ENCODE data around the gene TOR4A.
"Not testable (repeated sequence)": the region's sequence is repeated elsewhere in the genome, so short reads cannot be mapped to it uniquely, and the experiment has no call there.

The TOR4A gene

GRCh38 chr9:137253717-137254623 is 23.6 kb upstream of the TOR4A start:
- DNase-seq (ENCODE audit: low read depth): no peak

GRCh38 chr9:137254624-137255447 is 22.7 kb upstream of the TOR4A start, which contains the start of gene NELFB:
TSS of gene NELFB (plus strand) at chr9:137255327.
- peak; percentile 98 for DNase-seq (ENCODE audit: low read depth)

DNA sequence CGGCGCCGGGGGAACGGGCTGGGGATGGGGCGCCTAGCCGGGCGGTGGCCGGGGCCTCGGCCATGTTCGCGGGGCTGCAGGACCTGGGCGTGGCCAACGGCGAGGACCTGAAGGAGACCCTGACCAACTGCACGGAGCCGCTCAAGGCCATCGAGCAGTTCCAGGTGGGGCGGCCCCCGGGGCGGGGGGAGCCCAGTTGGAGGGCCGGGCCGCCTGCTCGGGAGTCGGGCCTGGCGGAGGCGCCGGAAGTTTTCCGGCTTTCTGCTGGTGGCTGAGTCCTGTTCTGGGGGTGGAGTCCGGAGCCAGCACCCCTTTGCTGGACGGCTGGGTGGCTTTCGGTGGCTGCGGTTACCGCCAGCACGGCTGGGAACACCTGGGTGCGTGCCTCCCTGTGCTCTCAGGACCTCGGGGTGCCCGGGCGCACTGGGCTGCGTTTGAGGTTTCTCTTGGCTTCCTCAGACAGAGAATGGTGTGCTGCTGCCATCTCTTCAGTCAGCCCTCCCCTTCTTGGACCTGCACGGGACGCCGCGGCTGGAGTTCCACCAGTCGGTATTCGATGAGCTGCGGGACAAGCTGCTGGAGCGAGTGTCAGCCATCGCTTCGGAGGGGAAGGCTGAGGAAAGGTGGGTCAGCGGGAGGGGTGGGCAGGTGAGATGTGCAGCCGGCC is 21.9 kb upstream of the TOR4A start:
- no peak for DNase-seq (ENCODE audit: low read depth)

- no peak for DNase-seq (ENCODE audit: low read depth)
These were observed 21.2 kb upstream of the TOR4A start for GRCh38 chr9:137256362-137256761.

DNA sequence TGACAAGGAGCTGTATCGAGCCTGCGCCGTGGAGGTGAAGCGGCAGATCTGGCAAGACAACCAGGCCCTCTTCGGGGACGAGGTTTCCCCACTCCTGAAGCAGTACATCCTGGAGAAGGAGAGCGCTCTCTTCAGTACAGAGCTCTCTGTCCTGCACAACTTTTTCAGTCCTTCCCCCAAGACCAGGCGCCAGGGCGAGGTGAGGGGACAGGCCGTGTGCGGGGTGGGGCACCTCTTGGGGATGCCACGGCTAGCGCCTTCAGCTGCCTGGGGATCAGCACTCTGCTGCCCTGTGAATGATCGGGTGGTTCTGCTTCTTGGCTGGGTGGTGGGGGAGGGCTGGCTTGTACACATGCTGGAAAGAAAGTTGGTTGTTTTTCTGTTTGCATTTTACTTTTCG is 20.7 kb upstream of the TOR4A start:
- DNase-seq (ENCODE audit: low read depth): no peak

GRCh38 chr9:137262173-137262908 is 15.2 kb upstream of the TOR4A start:
- DNase-seq (ENCODE audit: low read depth): not testable (repeated sequence)

DNA sequence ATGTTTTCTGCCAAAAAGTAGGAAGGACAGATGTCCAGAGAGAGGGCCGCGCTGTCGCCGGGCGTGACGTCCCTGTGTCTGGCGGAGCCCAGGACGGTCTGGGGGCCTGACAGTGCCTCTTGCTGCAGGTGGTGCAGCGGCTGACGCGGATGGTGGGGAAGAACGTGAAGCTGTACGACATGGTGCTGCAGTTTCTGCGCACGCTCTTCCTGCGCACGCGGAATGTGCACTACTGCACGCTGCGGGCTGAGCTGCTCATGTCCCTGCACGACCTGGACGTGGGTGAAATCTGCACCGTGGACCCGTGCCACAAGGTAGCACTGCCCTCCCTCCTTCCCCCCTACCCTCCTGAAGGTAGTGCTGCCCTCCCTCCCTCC is 14.6 kb upstream of the TOR4A start:
- no peak for DNase-seq (ENCODE audit: low read depth)

GRCh38 chr9:137263506-137263905 is 14.0 kb upstream of the TOR4A start:
- no peak for DNase-seq (ENCODE audit: low read depth)

- no peak for DNase-seq (ENCODE audit: low read depth)
These were observed 13.5 kb upstream of the TOR4A start for GRCh38 chr9:137264067-137264466.

DNA sequence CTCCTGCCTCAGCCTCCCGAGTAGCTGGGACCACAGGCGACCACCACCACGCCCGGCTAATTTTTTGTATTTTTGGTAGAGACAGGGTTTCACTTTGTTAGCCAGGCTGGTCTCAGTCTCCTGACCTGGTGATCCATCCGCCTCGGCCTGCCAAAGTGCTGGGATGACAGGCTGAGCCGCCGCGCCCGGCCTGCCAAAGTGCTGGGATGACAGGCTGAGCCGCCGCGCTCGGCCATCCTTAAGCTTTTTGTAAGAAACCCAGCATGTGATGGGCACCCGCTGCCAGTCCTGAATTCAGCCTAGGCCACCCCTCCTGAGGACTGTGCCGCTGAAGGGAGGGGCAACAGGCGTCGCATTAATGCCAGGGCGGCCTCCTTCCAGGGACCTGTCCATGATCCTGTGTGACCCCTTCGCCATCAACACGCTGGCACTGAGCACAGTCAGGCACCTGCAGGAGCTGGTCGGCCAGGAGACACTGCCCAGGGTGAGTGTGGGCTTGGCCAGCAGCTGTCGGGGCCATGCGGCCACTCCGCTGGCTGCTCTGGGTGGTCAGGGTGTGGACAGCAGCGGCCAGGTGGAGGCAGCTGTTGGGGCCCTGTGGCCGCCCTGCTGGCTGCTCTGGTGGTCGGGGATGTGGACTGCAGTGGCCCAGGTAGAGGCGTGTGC is 11.9 kb upstream of the TOR4A start:
- no peak for DNase-seq (ENCODE audit: low read depth)

DNA sequence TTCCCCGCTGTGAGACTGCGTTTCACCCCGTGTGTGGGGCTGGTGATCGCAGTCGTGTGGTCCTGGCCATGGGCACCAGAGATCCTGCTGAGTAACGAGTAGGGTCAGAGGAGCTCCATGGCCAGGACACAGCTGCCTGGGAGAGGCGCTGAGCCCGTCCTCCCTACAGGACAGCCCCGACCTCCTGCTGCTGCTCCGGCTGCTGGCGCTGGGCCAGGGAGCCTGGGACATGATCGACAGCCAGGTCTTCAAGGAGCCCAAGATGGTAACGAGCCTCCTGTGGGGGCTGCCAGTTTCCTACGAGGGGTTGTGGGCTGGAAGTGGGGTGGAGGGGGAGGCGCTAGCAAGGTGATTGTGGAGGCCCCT is 11.4 kb upstream of the TOR4A start:
- DNase-seq (ENCODE audit: low read depth): no peak

DNA sequence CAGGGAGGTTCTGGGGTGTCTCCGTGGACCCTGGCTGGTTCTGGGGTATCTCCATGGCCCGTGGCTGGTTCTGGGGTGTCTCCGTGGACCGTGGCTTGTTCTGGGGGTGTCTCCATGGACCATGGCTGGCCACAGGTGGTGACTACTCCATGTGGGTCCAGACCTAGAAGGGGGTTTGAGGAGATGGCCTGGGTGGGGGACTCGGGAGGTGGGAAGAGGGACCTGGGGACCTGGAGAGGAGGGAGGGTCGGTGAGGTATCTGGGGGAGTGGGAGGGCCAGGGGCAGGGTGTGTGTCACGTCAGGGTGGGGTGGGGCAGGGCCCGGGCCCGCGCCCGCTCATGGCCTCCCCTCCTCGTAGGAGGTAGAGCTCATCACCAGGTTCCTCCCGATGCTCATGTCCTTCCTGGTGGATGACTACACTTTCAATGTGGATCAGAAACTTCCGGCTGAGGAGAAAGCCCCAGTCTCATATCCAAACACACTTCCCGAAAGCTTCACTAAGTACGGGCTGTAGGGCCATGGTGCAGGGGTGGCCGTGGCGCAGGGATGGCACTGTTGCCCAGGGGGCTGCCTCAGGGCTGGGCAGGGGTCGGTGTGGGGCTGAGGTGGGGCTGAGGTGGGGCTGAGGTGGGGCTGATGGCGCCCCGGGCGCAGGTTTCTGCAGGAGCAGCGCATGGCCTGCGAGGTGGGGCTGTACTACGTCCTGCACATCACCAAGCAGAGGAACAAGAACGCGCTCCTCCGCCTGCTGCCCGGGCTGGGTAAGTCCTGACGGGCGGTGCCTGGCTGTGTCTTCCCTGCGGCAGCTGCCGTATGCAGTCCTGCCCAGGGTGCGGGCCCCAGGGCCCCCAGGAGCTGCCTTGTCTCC is 10.7 kb upstream of the TOR4A start:
- DNase-seq (ENCODE audit: low read depth): no peak

DNA sequence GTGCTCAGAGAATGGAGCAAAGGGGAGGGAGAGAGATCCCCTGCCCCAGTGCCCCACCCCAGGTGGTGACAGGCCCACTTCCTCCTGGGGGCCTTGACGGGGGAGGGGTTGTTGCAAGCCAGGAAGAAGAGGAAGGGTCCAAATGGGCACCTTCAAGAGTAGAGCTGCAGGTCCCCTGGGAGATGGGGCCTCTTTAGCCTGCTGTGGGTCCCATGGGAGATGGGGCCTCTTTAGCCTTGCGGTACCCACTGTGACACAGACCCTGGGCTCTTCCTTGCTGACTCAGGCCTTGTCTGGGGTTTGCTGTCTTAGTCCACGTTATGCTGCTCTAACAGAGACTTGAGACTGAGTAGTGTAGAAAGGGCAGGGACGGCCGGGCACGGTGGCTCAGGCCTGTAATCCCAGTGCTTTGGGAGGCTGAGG is 9.6 kb upstream of the TOR4A start:
- DNase-seq (ENCODE audit: low read depth): no peak

DNA sequence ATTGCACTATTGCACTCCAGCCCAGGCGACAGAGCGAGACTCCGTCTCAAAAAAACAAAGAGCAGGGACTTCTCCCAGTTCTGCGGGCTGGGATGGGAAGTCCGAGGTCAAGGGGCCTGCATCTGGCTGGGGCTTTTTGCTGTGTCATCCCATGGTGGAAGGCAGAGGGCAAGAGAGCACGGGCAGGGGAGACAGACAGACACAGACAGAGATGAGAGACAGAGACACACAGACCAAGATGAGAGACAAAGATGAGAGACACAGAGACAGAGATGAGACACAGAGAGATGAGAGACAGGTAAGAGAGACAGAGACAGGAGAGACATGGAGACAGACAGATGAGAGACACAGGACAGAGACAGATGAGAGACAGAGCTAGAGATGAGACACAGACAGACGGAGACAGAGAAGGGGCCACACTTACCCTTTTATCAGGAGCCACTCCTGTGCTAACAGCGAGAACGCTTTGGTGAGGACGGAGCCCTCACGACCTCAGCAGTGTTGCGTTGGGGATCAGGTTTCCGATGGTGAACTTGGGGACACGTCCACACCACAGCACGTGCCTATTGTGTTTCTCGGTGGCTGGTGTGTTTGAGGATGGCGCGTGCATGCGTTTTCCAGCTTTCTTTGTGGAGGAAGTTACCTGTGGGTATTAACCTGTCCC is 8.9 kb upstream of the TOR4A start:
- no peak for DNase-seq (ENCODE audit: low read depth)

GRCh38 chr9:137269231-137269772 is 8.2 kb upstream of the TOR4A start:
- no peak for DNase-seq (ENCODE audit: low read depth)

- no peak for DNase-seq (ENCODE audit: low read depth)
These were observed 6.4 kb upstream of the TOR4A start for GRCh38 chr9:137270929-137271695.

DNA sequence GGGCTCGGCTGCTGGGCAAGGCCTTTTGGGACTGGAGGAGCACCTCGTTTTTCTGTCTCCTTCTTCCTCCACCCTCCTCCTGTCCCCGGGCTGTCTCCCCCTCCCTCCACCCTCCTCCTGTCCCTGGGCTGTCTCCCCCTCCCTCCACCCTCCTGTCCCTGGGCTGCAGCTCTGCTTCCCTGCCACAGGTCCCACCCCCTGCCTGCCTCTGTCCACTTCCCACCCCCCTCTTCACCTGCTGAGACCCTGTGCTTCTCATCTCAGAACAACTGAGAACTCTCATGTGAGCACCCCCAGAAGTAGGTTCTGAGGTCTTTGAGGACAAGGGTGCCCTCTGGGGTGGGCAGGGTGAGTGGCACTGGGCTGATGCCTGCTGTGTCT is 5.8 kb upstream of the TOR4A start:
- DNase-seq (ENCODE audit: low read depth): no peak

- no peak for DNase-seq (ENCODE audit: low read depth)
These were observed 5.1 kb upstream of the TOR4A start for GRCh38 chr9:137272241-137273094.
